GM23248 (cell line): ENCODE results near the gene DSE.

Source experiments
- EZH2 ChIP-seq: fragments of 200-600 bp; sonication (generic); IDR thresholded peaks from 2 replicates; pipeline ENCODE4 v1.6.1; 2018; ENCODE audit warnings: antibody characterized with exemption, mild to moderate bottlenecking; ENCODE audit not compliant: insufficient read depth, poor library complexity, severe bottlenecking
- EZH2phosphoT487 ChIP-seq: fragments of 200-600 bp; sonication (generic); IDR thresholded peaks from 2 replicates; pipeline ENCODE4 v1.6.1; 2018; ENCODE audit warnings: antibody characterized with exemption, moderate library complexity, mild to moderate bottlenecking, low read depth; ENCODE audit not compliant: insufficient read depth

GRCh38 chr6:116395647-116396046 is 24.9 kb downstream of the DSE start:
- TF ChIP-seq EZH2 (no peak), EZH2phosphoT487 (no peak)
